GM19351 (cell line): Measurements from ENCODE around the gene MICAL1.
A peak's percentile ranks its signal among the peaks of the same experiment; 100 is the strongest.

Experiments used
- ATAC-seq: cut with Tn5 transposase; IDR thresholded peaks from one replicate; pipeline ENCODE4 v1.9.1; 2021; ENCODE audit warnings: mild to moderate bottlenecking, moderate library complexity; ENCODE audit not compliant: unreplicated experiment

The MICAL1 gene

DNA sequence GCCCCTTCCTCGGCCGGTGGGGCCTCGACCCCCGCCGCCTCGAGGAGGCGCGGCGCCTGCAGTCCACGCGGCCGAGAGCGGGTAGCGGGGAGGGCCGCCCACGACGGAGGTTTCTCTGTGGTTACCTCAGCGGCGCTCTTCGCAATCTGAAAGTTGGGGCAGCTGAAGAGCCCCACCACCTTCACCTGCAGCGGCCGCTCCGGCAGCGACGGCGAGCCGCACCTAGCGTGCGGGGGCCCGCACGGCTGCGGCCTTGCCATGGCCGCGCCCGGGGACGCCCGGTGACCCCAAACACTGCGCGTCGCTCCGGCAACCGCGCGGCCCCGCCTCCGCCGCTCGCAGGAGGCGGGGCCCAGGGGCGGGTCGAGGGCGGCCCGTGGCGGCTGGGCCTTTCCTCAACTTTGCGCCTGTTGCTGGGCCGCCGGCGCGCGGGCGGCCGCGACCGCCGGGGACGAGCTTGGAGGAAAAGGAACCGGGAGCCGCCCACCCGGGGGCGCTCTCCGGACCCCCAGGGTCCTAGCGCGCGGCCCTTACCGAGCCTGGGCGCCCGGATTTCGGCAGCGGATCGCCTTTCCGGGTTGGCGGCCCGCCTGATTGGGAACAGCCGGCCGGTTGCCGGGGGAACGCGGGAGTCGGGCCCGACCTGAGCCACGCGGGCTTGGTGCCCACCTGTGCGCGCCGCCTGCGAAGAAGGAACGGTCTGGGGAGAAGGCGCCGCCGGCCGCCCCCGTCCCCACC is 15.1 kb downstream of the MICAL1 start, which contains the start of the genes PPIL6 and SMPD2:
TSS of gene PPIL6 (minus strand) at position 298 of the 738 bp plus-strand sequence. CDS start at position 260, 38 bp downstream.
TSS of gene SMPD2 (plus strand) at position 394 of the 738 bp plus-strand sequence. CDS start 398 bp downstream, outside the sequence.
- peak; percentile 86 for ATAC-seq

DNA sequence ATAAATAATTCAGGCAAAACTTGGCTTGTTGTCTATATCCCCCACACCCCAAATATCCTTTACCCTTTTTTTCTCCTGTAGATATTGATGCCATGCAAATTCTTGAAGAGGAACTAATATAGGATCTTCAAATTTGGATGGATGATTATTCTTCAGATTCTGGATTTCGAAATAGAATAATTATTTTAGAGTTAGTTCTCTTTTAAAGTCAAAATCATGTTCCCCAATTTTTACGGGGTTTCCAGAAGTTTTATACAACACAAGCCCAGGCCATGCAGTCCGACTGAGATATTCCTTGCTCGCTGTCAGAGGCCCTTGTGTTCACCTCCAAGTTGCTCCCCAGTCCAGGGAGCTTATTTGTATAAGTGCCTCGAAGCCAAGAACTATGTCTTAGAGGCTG is 19.5 kb downstream of the MICAL1 start:
- ATAC-seq, result no peak

DNA sequence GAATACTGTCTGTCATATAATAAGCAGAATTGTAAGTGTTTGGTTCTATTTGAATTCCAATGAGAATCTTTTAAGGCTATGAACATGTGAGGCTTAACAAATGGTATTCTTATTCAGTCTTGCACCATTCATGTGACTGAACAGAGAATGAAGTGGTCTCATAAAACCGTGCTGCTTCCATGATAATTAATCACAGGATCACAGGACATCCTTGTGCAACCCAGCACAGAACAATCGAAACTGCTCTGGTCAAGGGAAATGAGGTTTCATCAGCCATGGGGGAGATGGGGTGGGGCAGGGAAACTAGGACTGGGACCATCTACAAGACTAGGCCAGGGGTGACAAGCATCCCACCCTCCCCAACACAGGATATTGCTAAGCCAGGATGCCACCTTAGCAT is 21.1 kb downstream of the MICAL1 start:
- no peak for ATAC-seq

DNA sequence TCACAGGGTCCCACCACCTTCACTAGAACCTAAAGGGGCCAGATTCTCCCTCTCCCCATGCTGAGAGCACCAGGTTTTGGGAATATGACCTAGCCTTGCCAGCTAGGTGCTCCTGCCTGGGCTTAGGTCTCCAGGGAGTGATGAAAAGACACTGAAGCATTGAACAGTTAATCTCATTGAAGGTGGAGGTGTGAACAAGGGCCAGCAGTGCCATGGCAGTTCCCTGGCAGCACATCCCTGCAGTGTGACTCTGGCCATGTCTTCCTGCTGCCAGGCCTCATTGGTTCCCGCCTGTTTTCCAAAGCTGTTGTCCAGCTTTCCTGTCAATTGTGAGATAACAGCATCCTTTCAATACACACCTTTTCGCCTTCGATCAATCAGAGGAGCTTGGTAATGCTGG is 26.1 kb downstream of the MICAL1 start:
- ATAC-seq, result no peak

DNA sequence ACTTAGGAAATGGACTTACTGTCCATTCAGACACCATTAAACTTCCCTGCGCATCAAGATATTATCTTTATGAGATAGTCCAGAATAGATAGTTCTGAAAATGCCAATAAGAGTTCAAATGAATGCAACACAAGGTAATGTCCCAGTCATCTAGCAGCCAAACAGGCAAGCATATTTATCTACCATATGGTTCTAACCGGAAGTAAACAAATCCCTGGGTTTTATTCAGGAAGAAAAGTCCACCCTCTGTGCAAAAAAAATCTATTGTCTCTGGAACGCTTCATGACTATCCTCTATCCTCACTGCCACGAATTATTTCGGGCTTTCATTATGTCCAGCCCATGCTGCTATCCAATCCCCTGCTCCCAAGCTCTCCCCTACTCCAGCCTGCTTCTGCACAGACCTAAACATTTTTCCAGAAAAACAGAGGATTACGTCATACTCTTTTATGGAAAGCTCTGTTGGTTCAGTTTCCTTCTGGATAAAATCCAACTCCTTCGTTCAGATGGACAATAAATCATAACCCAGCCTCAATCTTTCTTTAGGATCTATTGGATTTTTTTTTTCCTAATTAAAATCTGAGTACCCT is 26.6 kb downstream of the MICAL1 start:
- no peak for ATAC-seq

DNA sequence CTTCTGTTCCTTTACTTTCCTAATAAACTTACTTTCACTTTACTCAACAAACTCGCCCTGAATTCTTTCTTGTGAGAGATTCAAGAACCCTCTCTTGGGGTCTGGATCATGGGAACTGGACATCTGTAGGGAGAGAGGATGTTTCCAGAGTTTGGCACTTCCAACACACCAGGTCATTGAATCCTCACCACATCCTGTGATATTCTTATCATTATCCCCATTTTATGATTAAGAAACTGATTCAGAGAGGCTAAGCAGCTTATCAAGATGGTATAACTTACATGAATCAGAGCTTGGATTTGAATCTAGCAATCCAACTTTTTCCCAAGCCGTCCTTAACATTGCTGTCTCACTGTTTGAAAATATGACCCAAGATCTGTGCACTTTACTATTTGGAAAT is 30.6 kb downstream of the MICAL1 start:
- no peak for ATAC-seq

DNA sequence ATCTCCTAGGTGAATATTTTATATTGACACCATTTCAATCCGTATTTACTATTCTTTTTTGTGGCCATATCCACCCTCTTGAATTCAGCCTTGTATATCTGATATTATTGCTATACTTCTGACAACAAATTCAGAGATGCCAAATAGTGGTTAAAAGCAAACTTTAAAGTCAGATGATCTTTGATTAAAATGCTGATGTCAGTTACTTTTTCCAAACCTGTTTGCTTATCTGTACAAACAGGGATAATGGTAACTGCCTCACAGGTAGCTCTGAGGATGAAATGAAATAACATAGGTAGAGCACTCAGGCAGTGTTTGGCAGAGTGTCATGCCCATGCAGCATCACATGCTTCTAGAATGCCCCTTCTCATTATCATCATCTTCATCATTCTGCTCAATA is 34.4 kb downstream of the MICAL1 start:
- no peak for ATAC-seq

DNA sequence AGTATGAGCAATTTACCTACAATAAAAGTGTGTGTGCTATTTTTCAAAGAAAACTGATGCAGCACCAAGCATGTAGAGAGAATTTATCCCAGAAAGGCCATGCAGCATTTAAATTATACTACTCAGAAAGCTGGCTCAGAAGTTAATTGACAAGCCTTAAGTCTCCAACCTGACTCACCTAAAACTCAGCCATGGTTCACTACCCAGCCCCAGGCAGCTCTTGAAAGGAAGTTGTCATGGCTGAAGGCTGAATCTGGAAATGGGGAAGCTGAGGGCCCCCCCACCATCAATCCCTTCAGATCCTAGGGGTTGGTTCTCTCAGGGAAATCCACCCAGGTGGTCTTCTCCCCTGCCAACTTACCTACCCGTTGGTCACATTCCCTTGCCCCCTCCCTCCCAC is 34.8 kb downstream of the MICAL1 start:
- ATAC-seq, result no peak

DNA sequence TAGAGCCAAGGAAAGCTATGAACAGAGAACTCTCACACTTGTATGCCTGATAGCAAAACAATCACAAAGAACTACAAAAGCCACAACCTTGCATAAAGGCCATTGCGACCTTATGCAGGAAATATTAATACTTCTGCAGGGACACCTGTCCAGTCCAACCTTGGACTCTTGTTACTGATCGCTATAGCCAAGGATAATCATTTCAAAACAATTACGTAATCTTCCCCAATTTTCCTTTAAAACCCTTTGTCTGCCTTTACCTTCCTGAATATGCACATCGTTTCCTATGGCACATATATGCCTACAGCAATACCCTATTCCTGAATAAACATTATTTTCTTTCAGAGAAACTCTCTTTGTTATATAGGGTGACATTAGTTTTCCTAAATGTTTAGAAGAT is 37.9 kb downstream of the MICAL1 start:
- no peak for ATAC-seq

DNA sequence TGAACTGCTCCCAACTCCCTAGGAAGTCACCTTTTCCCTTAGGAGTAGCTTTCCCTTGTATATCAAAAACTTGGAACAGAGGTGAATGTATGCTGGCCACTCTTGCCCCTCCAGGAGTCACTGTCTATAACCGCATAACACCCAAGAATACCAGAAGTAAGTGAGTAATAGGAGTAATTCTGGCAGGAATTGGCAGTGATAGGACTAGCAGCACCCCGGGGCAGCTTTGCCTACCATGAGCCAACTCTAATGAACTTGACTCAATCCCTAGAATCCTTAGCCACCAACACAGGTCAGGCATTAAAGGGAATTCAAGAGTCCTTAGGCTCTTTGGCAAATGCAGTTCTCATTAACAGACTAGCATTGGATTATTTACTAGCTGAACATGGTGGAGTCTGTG is 44.5 kb downstream of the MICAL1 start:
- ATAC-seq, result no peak

DNA sequence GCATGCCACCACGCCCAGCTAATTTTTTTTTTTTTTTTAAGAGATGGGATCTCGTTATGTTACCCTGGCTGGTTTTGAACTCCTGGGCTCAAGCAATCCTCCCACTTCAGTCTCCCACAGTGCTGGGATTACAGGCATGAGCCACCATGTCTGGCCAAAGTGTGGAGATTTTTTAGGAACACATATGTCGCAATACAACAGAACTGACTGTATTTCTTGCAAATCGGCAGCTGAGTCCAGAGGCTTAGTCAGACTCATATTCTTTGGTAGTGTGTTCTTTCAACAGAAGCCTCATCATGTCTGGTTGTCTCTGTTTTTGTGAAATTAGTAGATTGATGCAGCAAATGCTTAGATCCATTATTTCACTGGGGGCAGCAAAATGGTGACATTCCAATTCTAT is 49.4 kb downstream of the MICAL1 start:
- ATAC-seq, result no peak

DNA sequence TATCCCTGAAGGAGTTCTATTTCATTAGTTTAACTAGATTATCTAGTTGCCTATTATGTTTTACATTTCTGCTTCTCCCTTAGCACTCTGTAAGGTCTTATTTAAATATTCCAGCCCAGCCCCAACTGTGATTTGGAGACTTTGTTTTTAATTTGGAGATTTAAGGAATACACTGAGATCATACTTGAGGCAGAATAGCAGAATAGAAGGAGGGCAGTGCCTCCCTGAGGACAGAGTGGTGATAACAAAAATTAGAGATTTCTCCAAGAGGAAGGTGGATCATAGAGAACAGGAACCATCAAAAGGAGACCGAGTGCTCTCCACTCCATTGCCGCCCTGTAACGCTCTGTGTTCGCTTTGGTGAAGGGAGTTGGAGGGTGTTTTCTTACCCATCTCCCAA is 58.6 kb downstream of the MICAL1 start:
- no peak for ATAC-seq

DNA sequence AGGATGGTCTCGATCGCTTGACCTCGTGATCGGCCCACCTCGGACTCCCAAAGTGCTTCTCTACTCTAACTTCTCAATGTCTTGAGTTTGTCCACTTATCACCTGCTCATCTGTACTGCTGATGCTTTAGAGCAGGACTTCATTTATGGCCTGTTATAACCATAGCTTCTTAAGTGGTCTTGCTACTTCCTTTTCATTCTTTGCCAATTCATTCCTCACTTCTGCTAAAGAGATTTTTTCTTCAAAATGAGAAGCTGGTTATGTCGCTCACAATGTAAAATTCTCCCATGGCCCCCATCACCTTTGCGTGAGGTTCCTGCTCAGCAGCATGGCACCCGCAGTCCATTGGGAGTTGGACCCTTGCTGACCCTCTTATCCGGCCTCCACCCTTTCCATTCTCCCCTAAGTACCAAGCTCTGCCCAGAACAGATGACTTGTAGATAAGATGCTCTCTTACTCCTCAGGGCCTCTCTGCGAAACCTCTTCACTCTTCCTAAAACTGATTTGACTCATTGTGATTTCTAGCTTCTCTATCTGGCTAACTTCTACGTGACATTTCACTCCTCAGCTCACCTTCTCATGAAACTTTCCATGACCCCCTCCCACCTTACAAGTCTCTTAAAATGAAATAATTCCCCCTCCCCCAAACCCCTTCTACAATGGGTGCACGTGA is 59.4 kb downstream of the MICAL1 start:
- ATAC-seq, result no peak
